Cardiac muscle cell (in vitro differentiated cells and primary cell): ENCODE data around the gene ZBTB12. TPM values are rescaled to one million over a fixed set of nuclear protein-coding genes. Genes with fewer than 3 reads are reported as not detected.

ENCODE experiments used
- DNase-seq, 2 donors: peaks; one replicate each; pipeline versions ENCODE4 v3.0.0 to v3.0.0-alpha.2; 2010 to 2017; ENCODE audit warnings: low read depth in 1 of 2, low spot score in 1 of 2
- H3K27ac ChIP-seq: fragments of 200-600 bp; sonication (generic); 2 replicates; pipeline ENCODE4 v1.5.1; 2016
- H3K27me3 ChIP-seq: fragments of 200-600 bp; sonication (generic); 2 replicates; pipeline ENCODE4 v1.6.0; 2016; ENCODE audit warnings: control low read depth
- H3K36me3 ChIP-seq: fragments of 200-600 bp; sonication (generic); 2 replicates; pipeline ENCODE4 v1.5.1; 2016; ENCODE audit warnings: control low read depth
- H3K4me1 ChIP-seq: fragments of 200-600 bp; sonication (generic); 2 replicates; pipeline ENCODE4 v1.8.1; 2017; ENCODE audit warnings: low read depth, mild to moderate bottlenecking, mixed run types
- H3K4me3 ChIP-seq: fragments of 200-600 bp; sonication (generic); 2 replicates; pipeline ENCODE4 v1.5.1; 2016; ENCODE audit warnings: mild to moderate bottlenecking
- H3K9me3 ChIP-seq: fragments of 200-600 bp; sonication (generic); 2 replicates; pipeline ENCODE4 v1.5.1; 2017; ENCODE audit warnings: low read depth, mild to moderate bottlenecking, control low read depth
- polyA plus RNA-seq: library from polyadenylated mRNA; unstranded; fragments of >200 nt; fragmentation: Nextera tagmentation; extraction: Ambion mirVana; gene quantifications from 2 replicates; pipeline ENCODE4 v1.2.1, GENCODE V29; 2016
- total RNA-seq: library from RNA; depleted of rRNA; stranded (reverse); fragments of >200 nt; gene quantifications from 2 replicates; pipeline ENCODE4 v1.2.3, GENCODE V29; 2016
- TF ChIP-seq, protein P1 (sequence below): IDR thresholded peaks from 2 replicates; pipeline ENCODE4 v1.5.1; 2012; ENCODE audit warnings: low read depth, mild to moderate bottlenecking, low read length

The ZBTB12 gene
- total and polyA plus RNA-seq, 2 experiments from 2014 or later, result 32.0 TPM; not detected in 1

DNA sequence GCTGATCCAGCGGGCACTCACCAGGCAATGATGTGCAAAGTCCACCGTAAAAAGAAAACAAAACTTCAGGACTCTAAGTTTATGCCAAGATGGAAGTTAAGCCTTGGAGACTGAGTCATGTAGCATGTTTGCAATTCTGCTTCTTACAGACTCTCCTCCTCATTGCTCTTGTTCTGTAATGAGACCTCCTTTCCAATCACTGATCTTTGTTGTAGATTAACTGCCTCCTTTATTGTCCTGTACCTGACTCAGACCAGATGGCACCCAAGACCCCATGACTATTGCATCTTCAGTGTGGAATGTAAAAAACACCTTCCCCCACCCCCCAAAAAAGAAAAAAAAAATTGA is 50.4 kb downstream of the ZBTB12 start:
- TF ChIP-seq, protein P1, sequence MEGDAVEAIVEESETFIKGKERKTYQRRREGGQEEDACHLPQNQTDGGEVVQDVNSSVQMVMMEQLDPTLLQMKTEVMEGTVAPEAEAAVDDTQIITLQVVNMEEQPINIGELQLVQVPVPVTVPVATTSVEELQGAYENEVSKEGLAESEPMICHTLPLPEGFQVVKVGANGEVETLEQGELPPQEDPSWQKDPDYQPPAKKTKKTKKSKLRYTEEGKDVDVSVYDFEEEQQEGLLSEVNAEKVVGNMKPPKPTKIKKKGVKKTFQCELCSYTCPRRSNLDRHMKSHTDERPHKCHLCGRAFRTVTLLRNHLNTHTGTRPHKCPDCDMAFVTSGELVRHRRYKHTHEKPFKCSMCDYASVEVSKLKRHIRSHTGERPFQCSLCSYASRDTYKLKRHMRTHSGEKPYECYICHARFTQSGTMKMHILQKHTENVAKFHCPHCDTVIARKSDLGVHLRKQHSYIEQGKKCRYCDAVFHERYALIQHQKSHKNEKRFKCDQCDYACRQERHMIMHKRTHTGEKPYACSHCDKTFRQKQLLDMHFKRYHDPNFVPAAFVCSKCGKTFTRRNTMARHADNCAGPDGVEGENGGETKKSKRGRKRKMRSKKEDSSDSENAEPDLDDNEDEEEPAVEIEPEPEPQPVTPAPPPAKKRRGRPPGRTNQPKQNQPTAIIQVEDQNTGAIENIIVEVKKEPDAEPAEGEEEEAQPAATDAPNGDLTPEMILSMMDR, result no peak
- no peak for DNase-seq
- Histone ChIP-seq H3K27ac (no peak overlapping the region), H3K4me3 (no peak overlapping the region), H3K36me3 (no peaks in the 10 kb centered on the region), H3K9me3 (no peaks in the 10 kb centered on the region), H3K27me3 (no peaks in the 10 kb centered on the region), H3K4me1 (no peaks in the 10 kb centered on the region)

DNA sequence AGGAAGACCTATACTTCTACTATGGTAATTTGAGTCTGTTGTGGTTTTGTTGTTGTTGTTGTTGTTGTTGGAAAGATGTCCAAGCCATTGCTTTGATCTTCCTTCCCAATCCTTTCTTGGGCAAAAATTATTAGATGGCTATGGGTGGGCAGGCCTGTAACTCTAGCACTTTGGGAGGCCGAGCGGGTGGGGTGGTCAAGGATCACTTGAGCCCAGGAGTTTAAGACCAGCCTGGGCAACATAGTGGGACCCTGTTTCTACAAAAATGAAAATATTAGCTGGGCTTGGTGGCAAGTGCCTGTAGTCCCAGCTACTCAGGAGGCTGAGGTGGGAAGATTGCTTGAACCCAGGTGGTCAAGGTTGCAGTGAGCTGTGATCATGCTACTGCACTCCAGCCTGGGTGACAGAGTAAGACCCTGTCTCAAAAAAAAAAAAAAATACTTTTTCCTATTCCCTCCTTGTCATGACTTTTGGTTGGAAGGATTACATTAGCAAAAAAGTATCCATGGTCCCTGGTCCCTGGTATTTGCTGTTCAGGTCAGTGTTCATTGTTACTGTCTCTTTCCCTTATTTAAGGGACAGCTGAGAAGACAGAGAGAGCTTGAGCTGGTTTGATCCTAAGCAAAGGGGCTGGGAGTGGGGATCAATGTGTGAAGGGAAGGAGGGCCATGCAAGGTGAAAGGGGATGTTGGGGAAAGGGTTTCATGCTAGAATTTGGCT is 51.0 kb downstream of the ZBTB12 start:
- Histone ChIP-seq H3K4me1 (no peaks in the 10 kb centered on the region), H3K27ac (no peak overlapping the region), H3K9me3 (no peaks in the 10 kb centered on the region), H3K36me3 (no peaks in the 10 kb centered on the region), H3K27me3 (no peaks in the 10 kb centered on the region), H3K4me3 (no peak overlapping the region)
- DNase-seq, result no peak
- TF ChIP-seq, protein P1, result no peak

Other genes starting within 250 kb of the ZBTB12 start
Only the 30 nearest of the 37 such genes appear.
- gene LY6G5C, start 221.0 kb downstream of the ZBTB12 start, total RNA-seq, result 0.54 and 1.2 TPM in 2 replicates
- 5.0 and 9.0 TPM in 2 replicates for gene LY6G5C, start 221.0 kb downstream of the ZBTB12 start, polyA plus RNA-seq
- 48.0 and 66.3 TPM in 2 replicates for gene ABHD16A, start 198.8 kb downstream of the ZBTB12 start, total RNA-seq
- gene ABHD16A, start 198.8 kb downstream of the ZBTB12 start, polyA plus RNA-seq, result 61.5 and 65.1 TPM in 2 replicates
- gene LY6G6F, start 195.2 kb downstream of the ZBTB12 start, total RNA-seq, result not detected in 2 replicates
- not detected in 2 replicates for gene LY6G6F, start 195.2 kb downstream of the ZBTB12 start, polyA plus RNA-seq
- gene LY6G6D, start 186.7 kb downstream of the ZBTB12 start, total RNA-seq, result not detected in 2 replicates
- not detected in 2 replicates for gene LY6G6D, start 186.7 kb downstream of the ZBTB12 start, polyA plus RNA-seq
- not detected in 2 replicates for gene LY6G6C, start 180.3 kb downstream of the ZBTB12 start, total RNA-seq
- gene LY6G6C, start 180.3 kb downstream of the ZBTB12 start, polyA plus RNA-seq, result 0.24 TPM in 1 of 2 replicates, not detected in the other
- gene MPIG6B, start 178.7 kb downstream of the ZBTB12 start, total RNA-seq, result not detected in 2 replicates
- gene MPIG6B, start 178.7 kb downstream of the ZBTB12 start, polyA plus RNA-seq, result not detected in 2 replicates
- 134 and 138 TPM in 2 replicates for gene DDAH2, start 172.8 kb downstream of the ZBTB12 start, total RNA-seq
- 154 and 170 TPM in 2 replicates for gene DDAH2, start 172.8 kb downstream of the ZBTB12 start, polyA plus RNA-seq
- 226 and 274 TPM in 2 replicates for gene CLIC1, start 165.6 kb downstream of the ZBTB12 start, total RNA-seq
- gene CLIC1, start 165.6 kb downstream of the ZBTB12 start, polyA plus RNA-seq, result 318 and 326 TPM in 2 replicates
- 6.6 and 39.4 TPM in 2 replicates for gene MSH5, start 162.1 kb downstream of the ZBTB12 start, total RNA-seq
- gene MSH5, start 162.1 kb downstream of the ZBTB12 start, polyA plus RNA-seq, result 7.4 and 16.4 TPM in 2 replicates
- gene SAPCD1, start 139.4 kb downstream of the ZBTB12 start, total RNA-seq, result 3.9 and 11.6 TPM in 2 replicates
- 2.1 and 4.2 TPM in 2 replicates for gene SAPCD1, start 139.4 kb downstream of the ZBTB12 start, polyA plus RNA-seq
- 16.1 and 24.7 TPM in 2 replicates for gene VWA7, start 124.8 kb downstream of the ZBTB12 start, total RNA-seq
- 9.9 and 12.3 TPM in 2 replicates for gene VWA7, start 124.8 kb downstream of the ZBTB12 start, polyA plus RNA-seq
- 46.3 and 49.7 TPM in 2 replicates for gene VARS1, start 106.3 kb downstream of the ZBTB12 start, total RNA-seq
- gene VARS1, start 106.3 kb downstream of the ZBTB12 start, polyA plus RNA-seq, result 51.5 and 63.9 TPM in 2 replicates
- 58.9 and 64.2 TPM in 2 replicates for gene LSM2, start 95.1 kb downstream of the ZBTB12 start, total RNA-seq
- gene LSM2, start 95.1 kb downstream of the ZBTB12 start, polyA plus RNA-seq, result 76.8 and 88.6 TPM in 2 replicates
- 1.6 and 3.1 TPM in 2 replicates for gene HSPA1L, start 86.8 kb downstream of the ZBTB12 start, total RNA-seq
- 4.5 and 5.2 TPM in 2 replicates for gene HSPA1L, start 86.8 kb downstream of the ZBTB12 start, polyA plus RNA-seq
- gene HSPA1A, start 86.5 kb downstream of the ZBTB12 start, total RNA-seq, result 122 and 167 TPM in 2 replicates
- gene HSPA1A, start 86.5 kb downstream of the ZBTB12 start, polyA plus RNA-seq, result 51.2 and 92.3 TPM in 2 replicates
- gene HSPA1B, start 74.3 kb downstream of the ZBTB12 start, total RNA-seq, result 184 and 226 TPM in 2 replicates
- gene HSPA1B, start 74.3 kb downstream of the ZBTB12 start, polyA plus RNA-seq, result 88.0 and 88.8 TPM in 2 replicates
- 26.6 and 34.9 TPM in 2 replicates for gene NEU1, start 39.3 kb downstream of the ZBTB12 start, total RNA-seq
- 27.3 and 27.6 TPM in 2 replicates for gene NEU1, start 39.3 kb downstream of the ZBTB12 start, polyA plus RNA-seq
- not detected in 2 replicates for gene SLC44A4, start 23.1 kb downstream of the ZBTB12 start, total RNA-seq
- 0.60 TPM in 1 of 2 replicates, not detected in the other for gene SLC44A4, start 23.1 kb downstream of the ZBTB12 start, polyA plus RNA-seq
- gene EHMT2, start 4.4 kb downstream of the ZBTB12 start, total RNA-seq, result 98.3 and 120 TPM in 2 replicates
- 89.6 and 115 TPM in 2 replicates for gene EHMT2, start 4.4 kb downstream of the ZBTB12 start, polyA plus RNA-seq
- 1.9 TPM in 2 replicates for gene C2, start 25.6 kb upstream of the ZBTB12 start, total RNA-seq
- 0.48 and 1.5 TPM in 2 replicates for gene C2, start 25.6 kb upstream of the ZBTB12 start, polyA plus RNA-seq
- 0.42 and 0.66 TPM in 2 replicates for gene CFB, start 44.0 kb upstream of the ZBTB12 start, total RNA-seq
- 1.3 TPM in 1 of 2 replicates, not detected in the other for gene CFB, start 44.0 kb upstream of the ZBTB12 start, polyA plus RNA-seq
- gene NELFE, start 56.9 kb upstream of the ZBTB12 start, total RNA-seq, result 165 and 186 TPM in 2 replicates
- 146 and 201 TPM in 2 replicates for gene NELFE, start 56.9 kb upstream of the ZBTB12 start, polyA plus RNA-seq
- gene SKIC2, start 57.1 kb upstream of the ZBTB12 start, total RNA-seq, result 36.4 and 62.6 TPM in 2 replicates
- gene SKIC2, start 57.1 kb upstream of the ZBTB12 start, polyA plus RNA-seq, result 53.1 and 68.5 TPM in 2 replicates
- 36.7 and 44.9 TPM in 2 replicates for gene DXO, start 70.1 kb upstream of the ZBTB12 start, total RNA-seq
- gene DXO, start 70.1 kb upstream of the ZBTB12 start, polyA plus RNA-seq, result 37.6 and 49.9 TPM in 2 replicates
- 2.1 and 2.2 TPM in 2 replicates for gene C4A, start 80.0 kb upstream of the ZBTB12 start, total RNA-seq
- gene C4A, start 80.0 kb upstream of the ZBTB12 start, polyA plus RNA-seq, result 1.9 and 2.5 TPM in 2 replicates
- 4.1 and 4.2 TPM in 2 replicates for gene C4B, start 112.7 kb upstream of the ZBTB12 start, total RNA-seq
- 2.7 and 5.8 TPM in 2 replicates for gene C4B, start 112.7 kb upstream of the ZBTB12 start, polyA plus RNA-seq
- gene CYP21A2, start 136.3 kb upstream of the ZBTB12 start, total RNA-seq, result 0.92 and 1.0 TPM in 2 replicates
- gene CYP21A2, start 136.3 kb upstream of the ZBTB12 start, polyA plus RNA-seq, result 0.62 TPM in 1 of 2 replicates, not detected in the other
- 3.0 and 9.3 TPM in 2 replicates for gene TNXB, start 207.3 kb upstream of the ZBTB12 start, total RNA-seq
- 0.92 and 1.7 TPM in 2 replicates for gene TNXB, start 207.3 kb upstream of the ZBTB12 start, polyA plus RNA-seq
- 39.7 and 60.8 TPM in 2 replicates for gene ATF6B, start 226.2 kb upstream of the ZBTB12 start, total RNA-seq
- gene ATF6B, start 226.2 kb upstream of the ZBTB12 start, polyA plus RNA-seq, result 43.0 and 49.5 TPM in 2 replicates
- 7.0 and 7.7 TPM in 2 replicates for gene FKBPL, start 228.2 kb upstream of the ZBTB12 start, total RNA-seq
- 10.0 and 14.2 TPM in 2 replicates for gene FKBPL, start 228.2 kb upstream of the ZBTB12 start, polyA plus RNA-seq